ENCODE measurements around the gene OLA1. TPM values are rescaled to one million over a fixed set of nuclear protein-coding genes. Genes with fewer than 3 reads are reported as not detected.

The OLA1 gene
- total RNA-seq, 2 experiments from 2014 or later: 64.3 to 83.1 TPM

GRCh38 chr2:174184504-174184903, 63.8 kb downstream of the OLA1 start:
- DNase-seq (no peak), ATAC-seq (no peak)
- Mint-ChIP-seq H3K4me3 (no peak overlapping the region), H3K27ac (no peak overlapping the region), H3K36me3 (peaks cover 23% of the 10 kb centered on the region), H3K27me3 (no peaks in the 10 kb centered on the region), H3K4me1 (peaks cover 4% of the 10 kb centered on the region), H3K9me3 (ENCODE audit: low read depth) (no peaks in the 10 kb centered on the region)
- CTCF ChIA-PET: no interaction called here

GRCh38 chr2:174183076-174183475, 65.3 kb downstream of the OLA1 start:
- no peaks in the 10 kb centered on the region for H3K27me3 Mint-ChIP-seq
- ATAC-seq: no peak
- H3K36me3 Mint-ChIP-seq: peaks cover 23% of the 10 kb centered on the region
- H3K4me1 Mint-ChIP-seq: no peaks in the 10 kb centered on the region
- DNase-seq: no peak
- CTCF ChIA-PET: no interaction called here
- H3K4me3 Mint-ChIP-seq: no peak overlapping the region
- no peaks in the 10 kb centered on the region for H3K9me3 Mint-ChIP-seq (ENCODE audit: low read depth)
- no peak overlapping the region for H3K27ac Mint-ChIP-seq

GRCh38 chr2:174181368-174181767, 67.0 kb downstream of the OLA1 start:
- no peaks in the 10 kb centered on the region for H3K9me3 Mint-ChIP-seq (ENCODE audit: low read depth)
- DNase-seq (no peak), ATAC-seq (no peak)
- CTCF ChIA-PET: no interaction called here
- no peak overlapping the region for H3K27ac Mint-ChIP-seq
- no peaks in the 10 kb centered on the region for H3K27me3 Mint-ChIP-seq
- H3K36me3 Mint-ChIP-seq: peaks cover 21% of the 10 kb centered on the region
- H3K4me3 Mint-ChIP-seq: no peak overlapping the region
- H3K4me1 Mint-ChIP-seq: peaks cover 4% of the 10 kb centered on the region

GRCh38 chr2:174180726-174181236, 67.6 kb downstream of the OLA1 start:
- H3K36me3 Mint-ChIP-seq: peaks cover 23% of the 10 kb centered on the region
- H3K9me3 Mint-ChIP-seq (ENCODE audit: low read depth): no peaks in the 10 kb centered on the region
- peaks cover 4% of the 10 kb centered on the region for H3K4me1 Mint-ChIP-seq
- H3K4me3 Mint-ChIP-seq: no peak overlapping the region
- no peak overlapping the region for H3K27ac Mint-ChIP-seq
- ATAC-seq (no peak), DNase-seq (no peak)
- no peaks in the 10 kb centered on the region for H3K27me3 Mint-ChIP-seq
- CTCF ChIA-PET: no interaction called here

GRCh38 chr2:174180165-174180724, 68.1 kb downstream of the OLA1 start:
- Mint-ChIP-seq H3K36me3 (peaks cover 27% of the 10 kb centered on the region), H3K27ac (no peak overlapping the region), H3K4me1 (peaks cover 4% of the 10 kb centered on the region), H3K27me3 (no peaks in the 10 kb centered on the region), H3K9me3 (ENCODE audit: low read depth) (no peaks in the 10 kb centered on the region), H3K4me3 (no peak overlapping the region)
- no peak for ATAC-seq
- DNase-seq: no peak
- CTCF ChIA-PET: no interaction called here

- H3K9me3 Mint-ChIP-seq (ENCODE audit: low read depth): peaks cover 10% of the 10 kb centered on the region
- no peaks in the 10 kb centered on the region for H3K27me3 Mint-ChIP-seq
- no peak overlapping the region for H3K27ac Mint-ChIP-seq
- ATAC-seq (no peak), DNase-seq (no peak)
- H3K4me3 Mint-ChIP-seq: no peak overlapping the region
- CTCF ChIA-PET: no interaction called here
- H3K4me1 Mint-ChIP-seq: peaks cover 11% of the 10 kb centered on the region
- H3K36me3 Mint-ChIP-seq: peaks cover 31% of the 10 kb centered on the region
These were observed 70.9 kb downstream of the OLA1 start for GRCh38 chr2:174177316-174177890.

- H3K36me3 Mint-ChIP-seq: peaks cover 36% of the 10 kb centered on the region
- peaks cover 12% of the 10 kb centered on the region for H3K4me1 Mint-ChIP-seq
- DNase-seq: no peak
- peaks cover 12% of the 10 kb centered on the region for H3K9me3 Mint-ChIP-seq (ENCODE audit: low read depth)
- CTCF ChIA-PET: no interaction called here
- no peak overlapping the region for H3K4me3 Mint-ChIP-seq
- no peak overlapping the region for H3K27ac Mint-ChIP-seq
- no peaks in the 10 kb centered on the region for H3K27me3 Mint-ChIP-seq
- no peak for ATAC-seq
These were observed 71.4 kb downstream of the OLA1 start for GRCh38 chr2:174176898-174177297.

GRCh38 chr2:174174741-174175140, 73.6 kb downstream of the OLA1 start:
- DNase-seq (no peak), ATAC-seq (no peak)
- Mint-ChIP-seq H3K4me1 (peaks cover 12% of the 10 kb centered on the region), H3K27ac (no peak overlapping the region), H3K36me3 (peaks cover 41% of the 10 kb centered on the region), H3K9me3 (ENCODE audit: low read depth) (peaks cover 18% of the 10 kb centered on the region), H3K4me3 (no peak overlapping the region), H3K27me3 (no peaks in the 10 kb centered on the region)
- CTCF ChIA-PET: interaction anchor here (1.2 kb wide), 1 partner anchor 167 kb away, joined by 3 read pairs; no protein-coding TSS in a partner anchor

- H3K9me3 Mint-ChIP-seq (ENCODE audit: low read depth): peaks cover 28% of the 10 kb centered on the region
- H3K27me3 Mint-ChIP-seq: no peaks in the 10 kb centered on the region
- ATAC-seq: no peak
- CTCF ChIA-PET: no interaction called here
- no peak overlapping the region for H3K4me3 Mint-ChIP-seq
- H3K27ac Mint-ChIP-seq: no peak overlapping the region
- peaks cover 12% of the 10 kb centered on the region for H3K4me1 Mint-ChIP-seq
- no peak for DNase-seq
- peaks cover 57% of the 10 kb centered on the region for H3K36me3 Mint-ChIP-seq
These were observed 75.5 kb downstream of the OLA1 start for GRCh38 chr2:174172802-174173355.

GRCh38 chr2:174171686-174172445, 76.5 kb downstream of the OLA1 start:
- Mint-ChIP-seq H3K4me1 (peaks cover 9% of the 10 kb centered on the region), H3K9me3 (ENCODE audit: low read depth) (peaks cover 30% of the 10 kb centered on the region), H3K27me3 (no peaks in the 10 kb centered on the region), H3K36me3 (peaks cover 58% of the 10 kb centered on the region), H3K4me3 (no peak overlapping the region), H3K27ac (no peak overlapping the region)
- CTCF ChIA-PET: no interaction called here
- no peak for DNase-seq
- no peak for ATAC-seq

- H3K4me3 Mint-ChIP-seq: no peak overlapping the region
- no peak overlapping the region for H3K27ac Mint-ChIP-seq
- H3K9me3 Mint-ChIP-seq (ENCODE audit: low read depth): peaks cover 35% of the 10 kb centered on the region
- DNase-seq (no peak), ATAC-seq (no peak)
- H3K4me1 Mint-ChIP-seq: peaks cover 8% of the 10 kb centered on the region
- H3K36me3 Mint-ChIP-seq: peaks cover 52% of the 10 kb centered on the region
- CTCF ChIA-PET: no interaction called here
- no peaks in the 10 kb centered on the region for H3K27me3 Mint-ChIP-seq
These were observed 79.0 kb downstream of the OLA1 start for GRCh38 chr2:174169372-174169771.

GRCh38 chr2:174166261-174166660, 82.1 kb downstream of the OLA1 start:
- CTCF ChIA-PET: no interaction called here
- no peak overlapping the region for H3K27ac Mint-ChIP-seq
- DNase-seq (no peak), ATAC-seq (no peak)
- no peak overlapping the region for H3K4me3 Mint-ChIP-seq
- no peaks in the 10 kb centered on the region for H3K4me1 Mint-ChIP-seq
- H3K9me3 Mint-ChIP-seq (ENCODE audit: low read depth): peaks cover 26% of the 10 kb centered on the region
- H3K36me3 Mint-ChIP-seq: peaks cover 41% of the 10 kb centered on the region
- H3K27me3 Mint-ChIP-seq: no peaks in the 10 kb centered on the region

GRCh38 chr2:174161490-174161889, 86.8 kb downstream of the OLA1 start:
- ATAC-seq: no peak
- H3K4me1 Mint-ChIP-seq: peaks cover 3% of the 10 kb centered on the region

GRCh38 chr2:174158003-174158402, 90.3 kb downstream of the OLA1 start:
- Mint-ChIP-seq H3K27ac (no peak overlapping the region), H3K36me3 (peaks cover 4% of the 10 kb centered on the region), H3K4me1 (peaks cover 3% of the 10 kb centered on the region), H3K9me3 (ENCODE audit: low read depth) (no peaks in the 10 kb centered on the region), H3K4me3 (no peak overlapping the region), H3K27me3 (no peaks in the 10 kb centered on the region)
- CTCF ChIA-PET: interaction anchor here (3.0 kb wide), 1 partner anchor 183 kb away, joined by 18 read pairs; no protein-coding TSS in a partner anchor
- DNase-seq (peak; percentile 45), ATAC-seq (peak; percentile 47)

More at GRCh38 chr2:174161490-174161889, 86.8 kb downstream of the OLA1 start:
- no peak for DNase-seq
- Mint-ChIP-seq H3K27me3 (no peaks in the 10 kb centered on the region), H3K27ac (no peak overlapping the region), H3K9me3 (ENCODE audit: low read depth) (peaks cover 8% of the 10 kb centered on the region), H3K36me3 (peaks cover 16% of the 10 kb centered on the region), H3K4me3 (no peak overlapping the region)
- CTCF ChIA-PET: no interaction called here
